HEK293 (cell line): Measurements from ENCODE around the gene PRKAG2.
A peak's percentile ranks its signal among the peaks of the same experiment; 100 is the strongest.

Experiments used
- CTCF ChIA-PET: fragments of 350-600 bp; formaldehyde crosslinking; extraction: SDS; loops from one replicate; lab custom pipeline; 2021; ENCODE audit warnings: antibody characterized with exemption; lab: Yijun Ruan, JAX
- POLR2A ChIA-PET: fragments of 300-600 bp; formaldehyde crosslinking; extraction: SDS; loops from one replicate; lab custom pipeline; 2020; ENCODE audit warnings: antibody characterized with exemption, inconsistent platforms; lab: Yijun Ruan, JAX
- H3K27ac ChIP-seq: fragments of 200-500 bp; sonication (Bioruptor generic); 2 replicates; pipeline ENCODE4 v1.5.1; 2014; ENCODE audit warnings: low read depth, low read length, control low read depth, inconsistent platforms; ENCODE audit errors: extremely low read depth
- H3K36me3 ChIP-seq, 2 experiments: fragments of 200-500 bp in 1 of 2; sonication (Bioruptor generic) in 1 of 2; 1 replicate in 1 of 2; 2 replicates in 1 of 2; pipeline ENCODE4 v1.5.1; 2014 to 2017; ENCODE audit warnings: inconsistent platforms in 2 of 2, low read length in 2 of 2; ENCODE audit not compliant: control insufficient read depth in 2 of 2, insufficient read depth in 1 of 2
- H3K4me1 ChIP-seq: fragments of 200-500 bp; sonication (Bioruptor generic); 2 replicates; pipeline ENCODE4 v1.5.1; 2014; ENCODE audit warnings: mild to moderate bottlenecking, low read length, inconsistent platforms; ENCODE audit not compliant: control insufficient read depth, insufficient read depth
- H3K4me3 ChIP-seq: 2 replicates; pipeline ENCODE4 v1.5.1; 2011; ENCODE audit warnings: low read depth, mild to moderate bottlenecking, control low read depth, low read length, moderate library complexity
- H3K9me3 ChIP-seq: fragments of 200-500 bp; sonication (Bioruptor generic); 2 replicates; pipeline ENCODE4 v1.5.1; 2014; ENCODE audit warnings: low read depth, low read length, inconsistent platforms; ENCODE audit not compliant: control insufficient read depth, insufficient read depth
- BCL6B ChIP-seq: fragments of 450-650 bp; formaldehyde crosslinking; IDR thresholded peaks from 2 replicates; pipeline ENCODE4 v1.5.1; 2017; ENCODE audit warnings: missing biosample characterization, missing genetic modification characterization
- GLIS1 ChIP-seq: fragments of 450-650 bp; formaldehyde crosslinking; IDR thresholded peaks from 2 replicates; pipeline ENCODE4 v1.5.1; 2016; ENCODE audit warnings: missing biosample characterization, missing genetic modification characterization
- HOXA7 ChIP-seq: sonication (generic); formaldehyde crosslinking; IDR thresholded peaks from 2 replicates; pipeline ENCODE4 v1.8.1; 2022; ENCODE audit warnings: missing genetic modification reagents, borderline replicate concordance
- INSM2 ChIP-seq: fragments of 450-650 bp; formaldehyde crosslinking; IDR thresholded peaks from 2 replicates; pipeline ENCODE4 v1.5.1; 2016; ENCODE audit warnings: missing biosample characterization, missing genetic modification characterization
- PRDM1 ChIP-seq: fragments of 450-650 bp; formaldehyde crosslinking; IDR thresholded peaks from 2 replicates; pipeline ENCODE4; 2016; ENCODE audit warnings: missing biosample characterization, missing genetic modification characterization
- YY2 ChIP-seq: fragments of 450-650 bp; formaldehyde crosslinking; IDR thresholded peaks from 2 replicates; pipeline ENCODE4 v1.5.1; 2016; ENCODE audit warnings: missing biosample characterization, missing genetic modification characterization
- ZFHX2 ChIP-seq: fragments of 450-650 bp; formaldehyde crosslinking; conservative IDR thresholded peaks from 2 replicates; pipeline ENCODE4 v1.5.1; 2016; ENCODE audit warnings: missing biosample characterization, missing genetic modification characterization
- ZIC2 ChIP-seq: fragments of 450-650 bp; formaldehyde crosslinking; IDR thresholded peaks from 2 replicates; pipeline ENCODE4 v1.5.1; 2016; ENCODE audit warnings: missing biosample characterization, missing genetic modification characterization
- ZNF112 ChIP-seq: fragments of 450-650 bp; formaldehyde crosslinking; IDR thresholded peaks from 2 replicates; pipeline ENCODE4 v1.5.0; 2017; ENCODE audit warnings: missing biosample characterization, missing genetic modification characterization
- ZNF133 ChIP-seq: fragments of 450-650 bp; formaldehyde crosslinking; IDR thresholded peaks from 2 replicates; pipeline ENCODE4 v1.5.1; 2016; ENCODE audit warnings: missing biosample characterization, missing genetic modification characterization
- ZNF18 ChIP-seq: fragments of 450-650 bp; formaldehyde crosslinking; IDR thresholded peaks from 2 replicates; pipeline ENCODE4 v1.5.1; 2016; ENCODE audit warnings: missing biosample characterization, missing genetic modification characterization
- ZNF211 ChIP-seq: fragments of 450-650 bp; formaldehyde crosslinking; IDR thresholded peaks from 2 replicates; pipeline ENCODE4 v1.5.1; 2016; ENCODE audit warnings: low read depth, missing biosample characterization, missing genetic modification characterization
- ZNF223 ChIP-seq: fragments of 450-650 bp; formaldehyde crosslinking; IDR thresholded peaks from 2 replicates; pipeline ENCODE4 v1.5.1; 2016; ENCODE audit warnings: missing biosample characterization, missing genetic modification characterization
- ZNF354C ChIP-seq: fragments of 450-650 bp; formaldehyde crosslinking; IDR thresholded peaks from 2 replicates; pipeline ENCODE4 v1.5.1; 2016; ENCODE audit warnings: missing biosample characterization, missing genetic modification characterization, low read depth, borderline replicate concordance
- ZNF433 ChIP-seq: fragments of 450-650 bp; formaldehyde crosslinking; IDR thresholded peaks from 2 replicates; pipeline ENCODE4 v1.5.1; 2016; ENCODE audit warnings: missing biosample characterization, missing genetic modification characterization, low read depth
- ZNF692 ChIP-seq: fragments of 450-650 bp; formaldehyde crosslinking; IDR thresholded peaks from 2 replicates; pipeline ENCODE4 v1.5.1; 2016; ENCODE audit warnings: missing biosample characterization, missing genetic modification characterization
- ZNF768 ChIP-seq: fragments of 450-650 bp; formaldehyde crosslinking; IDR thresholded peaks from 2 replicates; pipeline ENCODE4 v1.5.1; 2018; ENCODE audit warnings: missing biosample characterization, mild to moderate bottlenecking, missing genetic modification characterization
- ZSCAN16 ChIP-seq: fragments of 450-650 bp; formaldehyde crosslinking; IDR thresholded peaks from 2 replicates; pipeline ENCODE4 v1.5.1; 2016; ENCODE audit warnings: missing biosample characterization, missing genetic modification characterization

PRKAG2 gene

GRCh38 chr7:151690606-151691005 is 186.3 kb downstream of the PRKAG2 start:
- Histone ChIP-seq H3K27ac (no peak overlapping the region), H3K4me1 (no peaks in the 10 kb centered on the region), H3K9me3 (no peaks in the 10 kb centered on the region), H3K4me3 (no peak overlapping the region), H3K36me3 (no peaks in the 10 kb centered on the region)
- ChIA-PET POLR2A (no interaction called here), CTCF (interaction anchor here (0.6 to 1.2 kb wide), 2 partner anchors 64 to 155 kb away, joined by 3 to 4 read pairs; no protein-coding TSS in a partner anchor)
- no peak for TF ChIP-seq ZFHX2 (tag by site-specific recombination)
- no peak for TF ChIP-seq HOXA7 (CRISPR knock-in tag)
- no peak for TF ChIP-seq ZNF223 (tag by site-specific recombination)
- TF ChIP-seq ZNF354C (tag by site-specific recombination), result no peak
- TF ChIP-seq ZNF768, result no peak
- no peak for TF ChIP-seq ZNF18 (tag by site-specific recombination)
- TF ChIP-seq ZSCAN16 (tag by site-specific recombination), result no peak
- no peak for TF ChIP-seq INSM2 (tag by site-specific recombination)
- no peak for TF ChIP-seq ZNF112
- TF ChIP-seq ZNF211 (tag by site-specific recombination), result no peak
- no peak for TF ChIP-seq BCL6B
- TF ChIP-seq PRDM1, result no peak
- TF ChIP-seq YY2 (tag by site-specific recombination), result no peak
- no peak for TF ChIP-seq ZNF433 (tag by site-specific recombination)
- no peak for TF ChIP-seq ZNF133 (tag by site-specific recombination)

GRCh38 chr7:151689196-151689971 is 187.5 kb downstream of the PRKAG2 start:
- no peak overlapping the region for H3K27ac ChIP-seq
- CTCF ChIA-PET, result interaction anchor here (0.7 to 1.6 kb wide), 2 partner anchors 17 to 119 kb away, joined by 4 read pairs; no protein-coding TSS in a partner anchor
- TF ChIP-seq ZNF692 (no peak), GLIS1 (tag by site-specific recombination) (peak; percentile 91), ZIC2 (tag by site-specific recombination) (peak; percentile 76)
- no peak overlapping the region for H3K4me3 ChIP-seq
- POLR2A ChIA-PET, result no interaction called here
- no peaks in the 10 kb centered on the region for H3K9me3 ChIP-seq
- no peaks in the 10 kb centered on the region for H3K36me3 ChIP-seq
- H3K4me1 ChIP-seq, result no peaks in the 10 kb centered on the region
